Peyer's patch (tissue), 4 donors: ENCODE data around the gene BIN1.

Experiments
- CTCF ChIP-seq, 6 experiments: fragments of 450-650 bp in 4 of 6; fragments of 200-600 bp in 2 of 6; sonication (generic) in 1 of 6; IDR thresholded peaks; one replicate each; pipeline ENCODE4 v1.5.1; 2017 to 2019; ENCODE audit warnings: antibody characterized with exemption in 6 of 6, mild to moderate bottlenecking in 3 of 6, moderate library complexity in 1 of 6
- POLR2A ChIP-seq, 2 donors: fragments of 450-650 bp; IDR thresholded peaks; one replicate each; pipeline ENCODE4 v1.5.1; 2017; ENCODE audit warnings: antibody characterized with exemption in 2 of 2, mild to moderate bottlenecking in 2 of 2, moderate library complexity in 2 of 2

- no peak for TF ChIP-seq POLR2A (IDR thresholded peaks at IDR 0.05)
- TF ChIP-seq CTCF (IDR thresholded peaks at IDR 0.05) = no peak
These were observed 72.9 kb downstream of the BIN1 start for GRCh38 chr2:127034051-127034450.
